ENCODE results near the gene TMTC1.

TMTC1 gene

GRCh38 chr12:29762637-29763300, 21.0 kb downstream of the TMTC1 start:
- no peaks in the 10 kb centered on the region for H3K9me3 ChIP-seq (ENCODE audit: control insufficient read depth, low read length)
- no peak overlapping the region for H3K9ac ChIP-seq
- no peak overlapping the region for H3K4me2 ChIP-seq (ENCODE audit: low read length)
- H2AFZ ChIP-seq, result no peak overlapping the region
- H3K36me3 ChIP-seq (ENCODE audit: control insufficient read depth, insufficient read depth, low read length), result no peaks in the 10 kb centered on the region
- H3K27ac ChIP-seq, result no peak overlapping the region
- H3K4me1 ChIP-seq, result no peaks in the 10 kb centered on the region
- H3K79me2 ChIP-seq, result peaks cover 23% of the 10 kb centered on the region
- no peak overlapping the region for H3K4me3 ChIP-seq (ENCODE audit: low read depth, low read length)
- no peaks in the 10 kb centered on the region for H3K27me3 ChIP-seq (ENCODE audit: control insufficient read depth, insufficient read depth, low read length)
- no peak for TF ChIP-seq CTCF (IDR thresholded peaks at IDR 0.05)

- no peak overlapping the region for H3K9ac ChIP-seq
- H3K79me2 ChIP-seq, result peaks cover 15% of the 10 kb centered on the region
- H3K4me1 ChIP-seq, result no peaks in the 10 kb centered on the region
- no peak overlapping the region for H2AFZ ChIP-seq
- H3K27ac ChIP-seq, result no peak overlapping the region
- H3K4me3 ChIP-seq (ENCODE audit: low read depth, low read length), result no peak overlapping the region
- no peak for TF ChIP-seq CTCF (IDR thresholded peaks at IDR 0.05)
- H3K9me3 ChIP-seq (ENCODE audit: control insufficient read depth, low read length), result no peaks in the 10 kb centered on the region
- H3K27me3 ChIP-seq (ENCODE audit: control insufficient read depth, insufficient read depth, low read length), result no peaks in the 10 kb centered on the region
- no peak overlapping the region for H3K4me2 ChIP-seq (ENCODE audit: low read length)
- H3K36me3 ChIP-seq (ENCODE audit: control insufficient read depth, insufficient read depth, low read length), result no peaks in the 10 kb centered on the region
These were observed 23.8 kb downstream of the TMTC1 start for GRCh38 chr12:29759950-29760349.

GRCh38 chr12:29756741-29757390, 26.9 kb downstream of the TMTC1 start:
- TF ChIP-seq CTCF (IDR thresholded peaks at IDR 0.05), result no peak
- Histone ChIP-seq H3K4me2 (ENCODE audit: low read length) (no peak overlapping the region), H3K4me1 (peaks cover 8% of the 10 kb centered on the region), H3K36me3 (ENCODE audit: control insufficient read depth, insufficient read depth, low read length) (no peaks in the 10 kb centered on the region), H3K27ac (no peak overlapping the region), H3K27me3 (ENCODE audit: control insufficient read depth, insufficient read depth, low read length) (no peaks in the 10 kb centered on the region), H3K79me2 (peaks cover 14% of the 10 kb centered on the region), H3K9ac (no peak overlapping the region), H3K9me3 (ENCODE audit: control insufficient read depth, low read length) (no peaks in the 10 kb centered on the region), H3K4me3 (ENCODE audit: low read depth, low read length) (no peak overlapping the region), H2AFZ (no peak overlapping the region)

- Histone ChIP-seq H3K36me3 (ENCODE audit: control insufficient read depth, insufficient read depth, low read length) (no peaks in the 10 kb centered on the region), H3K4me2 (ENCODE audit: low read length) (no peak overlapping the region), H3K4me3 (ENCODE audit: low read depth, low read length) (no peak overlapping the region), H3K27ac (no peak overlapping the region), H2AFZ (no peak overlapping the region), H3K9me3 (ENCODE audit: control insufficient read depth, low read length) (no peaks in the 10 kb centered on the region), H3K9ac (no peak overlapping the region), H3K27me3 (ENCODE audit: control insufficient read depth, insufficient read depth, low read length) (no peaks in the 10 kb centered on the region), H3K79me2 (peaks cover 21% of the 10 kb centered on the region), H3K4me1 (peaks cover 14% of the 10 kb centered on the region)
- TF ChIP-seq CTCF (IDR thresholded peaks at IDR 0.05), result no peak
These were observed 29.2 kb downstream of the TMTC1 start for GRCh38 chr12:29754235-29755189.
